DMS153 treated with DMSO at 0.1 percent for 48 hours (cell line): Measurements from ENCODE around the gene SH3RF3.

Experiments used
- DNase-seq: peaks from one replicate; lab custom pipeline; 2025; ENCODE audit not compliant: unreplicated experiment; lab: John Stamatoyannopoulos, UW

Gene SH3RF3

GRCh38 chr2:109480486-109481195 is 351.6 kb downstream of the SH3RF3 start:
- no peak for DNase-seq

DNA sequence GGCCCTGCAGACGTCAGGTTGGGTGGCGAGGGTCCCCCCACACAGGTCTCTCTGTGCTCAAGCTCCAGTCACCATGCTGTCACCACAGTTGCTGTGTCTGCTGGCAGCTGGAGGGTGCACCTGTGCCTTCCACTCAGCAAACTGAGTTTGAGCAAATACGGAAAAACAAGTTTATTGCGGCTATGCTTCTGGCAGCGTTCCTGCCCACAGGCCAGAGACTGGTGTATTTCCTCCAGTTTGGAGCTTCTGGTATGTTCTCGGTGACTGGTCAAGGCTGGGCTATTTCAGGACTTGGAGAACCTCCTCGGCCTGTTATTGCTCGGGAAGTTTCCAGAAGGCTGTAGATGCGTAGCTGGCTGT is 352.2 kb downstream of the SH3RF3 start:
- DNase-seq, result no peak

- DNase-seq, result no peak
These were observed 352.6 kb downstream of the SH3RF3 start for GRCh38 chr2:109481599-109481998.

- DNase-seq, result no peak
These were observed 353.4 kb downstream of the SH3RF3 start for GRCh38 chr2:109482361-109482861.

- DNase-seq, result no peak
These were observed 357.9 kb downstream of the SH3RF3 start for GRCh38 chr2:109486711-109487535.

DNA sequence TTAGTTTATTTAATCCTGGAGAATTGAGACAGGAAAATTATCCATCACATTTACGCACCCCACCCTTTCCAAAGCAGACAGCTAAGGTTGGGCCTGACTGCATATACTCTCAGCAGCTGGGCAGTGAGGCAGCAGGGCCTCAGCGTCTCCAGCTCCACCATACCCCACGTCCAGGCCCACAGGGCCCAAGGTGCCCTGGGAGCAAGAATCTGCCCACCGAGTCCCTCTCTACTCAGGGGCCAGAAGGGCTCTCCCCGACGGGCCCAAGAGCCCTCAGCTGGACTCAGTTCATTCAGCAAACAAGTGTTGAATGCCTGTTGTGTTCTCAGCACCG is 358.5 kb downstream of the SH3RF3 start:
- DNase-seq, result no peak

GRCh38 chr2:109487871-109488655 is 359.1 kb downstream of the SH3RF3 start:
- no peak for DNase-seq

GRCh38 chr2:109489296-109489695 is 360.3 kb downstream of the SH3RF3 start:
- no peak for DNase-seq

DNA sequence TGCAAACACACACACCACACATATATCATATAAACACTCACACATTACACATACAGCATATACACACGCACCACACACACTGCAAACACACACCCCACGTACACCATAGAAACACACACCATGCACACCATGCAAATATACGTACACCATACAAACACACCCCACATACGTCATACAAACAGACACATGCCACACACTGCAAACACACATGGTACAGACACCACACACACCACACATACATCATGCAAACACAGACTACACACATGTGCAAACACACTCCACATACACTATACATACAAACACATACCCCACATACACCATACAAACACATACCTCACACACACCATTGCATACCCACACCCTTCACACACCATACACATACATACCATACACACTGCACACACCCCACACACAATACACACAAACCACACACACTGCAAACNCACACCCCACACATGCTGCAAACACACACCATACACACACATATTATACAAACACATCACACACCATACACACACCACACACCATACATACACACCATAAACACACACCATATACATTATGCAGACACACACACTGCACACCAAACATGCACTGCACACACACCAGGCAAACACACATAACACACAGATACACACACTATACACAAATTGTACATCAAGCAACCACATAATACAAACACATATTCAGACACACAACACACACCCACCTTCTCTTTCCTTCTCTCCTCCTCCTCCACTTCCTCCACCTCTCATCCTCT is 364.4 kb downstream of the SH3RF3 start:
- DNase-seq, result no peak

- DNase-seq, result no peak
These were observed 365.3 kb downstream of the SH3RF3 start for GRCh38 chr2:109494351-109494750.

- no peak for DNase-seq
These were observed 368.5 kb downstream of the SH3RF3 start for GRCh38 chr2:109497463-109497862.

DNA sequence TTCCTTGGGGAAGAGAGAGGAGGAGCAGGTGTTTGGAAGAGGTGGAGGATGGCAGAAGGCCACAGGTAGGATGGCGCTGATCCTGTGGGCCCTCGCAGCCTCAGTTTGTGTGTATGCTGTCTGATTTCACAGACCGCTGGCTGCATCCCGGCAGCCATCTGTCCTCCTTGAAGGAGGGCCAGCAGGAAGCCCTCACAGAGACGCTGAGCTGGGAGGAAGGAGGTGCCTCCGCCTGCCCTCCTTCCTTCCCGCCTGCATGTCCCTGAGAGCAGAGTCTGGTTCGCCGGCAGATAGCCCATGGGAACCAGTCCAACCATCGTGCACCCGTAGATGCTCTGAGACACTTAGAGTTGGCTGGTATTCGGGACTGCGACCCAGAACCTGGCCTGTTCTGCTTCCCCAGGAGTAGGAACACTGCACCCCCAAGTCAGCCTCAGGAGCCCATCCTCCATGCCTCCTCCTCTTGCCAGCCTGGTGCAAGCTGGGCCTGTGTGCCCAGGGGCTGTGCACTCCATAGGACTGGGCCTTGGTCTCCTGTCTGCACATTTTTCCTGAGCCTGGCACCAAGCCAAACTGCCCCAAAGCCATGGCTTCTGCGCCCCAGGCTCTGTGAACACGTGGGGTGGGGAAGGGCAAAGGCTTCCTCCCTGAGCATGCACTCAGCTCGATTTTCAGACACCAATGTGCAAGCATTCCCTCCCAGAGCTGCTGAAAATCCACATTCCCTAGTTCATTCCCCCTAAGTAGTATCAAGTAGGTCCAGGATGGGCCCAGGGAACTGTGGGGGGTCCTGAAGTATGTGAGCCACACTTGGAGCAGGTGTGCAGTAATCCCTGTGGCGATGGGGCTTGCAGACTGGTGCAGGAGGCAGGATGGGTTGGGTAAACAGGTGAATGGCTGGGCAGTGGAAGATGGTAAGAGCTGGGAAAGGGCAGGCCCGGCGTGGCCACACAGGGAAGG is 369.2 kb downstream of the SH3RF3 start:
- DNase-seq, result no peak

DNA sequence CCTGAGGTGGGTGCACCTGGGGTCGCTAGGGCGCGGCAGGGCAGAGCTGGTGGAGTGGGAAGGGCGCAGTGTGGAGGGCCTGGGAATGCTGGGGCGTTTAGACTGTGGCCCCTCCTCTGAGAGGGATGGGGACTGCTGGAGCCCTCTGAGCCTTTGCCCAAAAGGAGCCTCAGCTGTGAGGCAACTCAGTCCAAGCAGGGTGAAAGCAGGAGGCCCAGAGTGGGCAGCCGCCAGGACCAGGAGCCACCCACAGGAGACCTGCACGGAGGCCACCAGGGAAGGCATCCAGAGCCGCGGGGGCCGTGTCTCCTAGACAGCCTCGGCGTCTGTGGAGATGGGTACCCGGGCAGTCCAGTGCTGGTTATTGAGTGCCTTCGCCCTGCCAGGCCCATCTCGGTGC is 369.9 kb downstream of the SH3RF3 start:
- no peak for DNase-seq

GRCh38 chr2:109499566-109499965 is 370.6 kb downstream of the SH3RF3 start:
- no peak for DNase-seq

DNA sequence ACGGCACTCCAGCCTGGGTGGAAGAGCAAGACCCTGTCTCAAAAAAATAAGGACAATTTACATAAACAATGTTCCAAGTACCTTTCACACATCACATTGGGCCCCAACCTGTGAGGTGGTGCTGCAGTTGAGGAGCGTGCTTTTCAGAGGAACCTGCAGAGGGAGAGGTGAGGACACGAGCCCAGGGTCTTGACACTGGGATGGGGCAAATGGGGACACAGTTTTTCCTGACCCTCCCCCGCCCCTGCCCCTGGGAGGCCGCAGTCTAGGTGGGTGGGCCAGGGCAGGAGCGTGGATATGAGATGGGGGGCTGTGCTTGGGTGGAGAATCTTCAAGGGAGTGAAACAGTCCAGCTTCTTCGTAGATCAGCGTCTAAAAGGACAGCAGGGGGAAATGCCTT is 371.9 kb downstream of the SH3RF3 start:
- no peak for DNase-seq

GRCh38 chr2:109501461-109501860 is 372.5 kb downstream of the SH3RF3 start:
- no peak for DNase-seq

DNA sequence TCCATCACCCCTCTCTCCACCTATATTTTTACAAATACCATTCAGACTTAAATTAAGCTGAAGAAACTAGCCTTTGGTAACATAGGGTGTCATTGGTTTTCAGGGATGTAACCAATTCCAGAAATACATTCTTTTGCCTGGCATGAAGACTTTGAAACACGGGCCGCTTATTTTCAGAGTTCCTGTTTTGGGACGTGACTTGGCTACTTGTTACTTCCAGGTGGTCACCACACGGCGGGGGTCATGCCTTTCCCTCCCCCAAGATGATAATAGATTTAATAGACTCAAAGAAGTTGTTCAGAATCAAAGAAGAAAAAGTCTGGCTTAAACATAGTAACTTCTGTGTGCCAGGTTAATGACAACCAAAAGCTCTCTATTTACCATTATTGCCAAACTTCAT is 374.2 kb downstream of the SH3RF3 start:
- DNase-seq, result no peak

DNA sequence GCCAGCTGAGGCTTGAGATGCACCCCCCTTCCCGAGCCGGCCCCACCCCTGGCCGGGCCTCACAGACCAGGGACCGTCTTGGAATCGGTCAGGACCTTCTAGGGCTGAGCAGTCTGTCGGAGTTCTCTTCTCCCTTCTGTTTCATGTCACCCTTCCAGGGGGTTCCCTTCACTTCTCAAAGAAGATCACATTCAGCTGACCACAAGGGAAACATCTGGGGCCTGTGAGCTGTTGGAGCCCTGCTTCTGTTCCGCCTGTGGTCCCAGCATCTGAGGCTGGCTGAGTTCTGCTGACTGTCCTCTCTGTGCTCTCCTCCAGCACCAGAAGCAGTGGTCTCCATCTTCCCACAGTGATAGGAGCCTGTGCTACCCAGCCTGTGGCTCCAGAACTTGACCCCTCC is 378.2 kb downstream of the SH3RF3 start:
- DNase-seq, result no peak

- DNase-seq, result no peak
These were observed 378.8 kb downstream of the SH3RF3 start for GRCh38 chr2:109507828-109508227.

GRCh38 chr2:109508556-109508955 is 379.6 kb downstream of the SH3RF3 start:
- no peak for DNase-seq
